Measurements from ENCODE around the gene EPS8.

DNA sequence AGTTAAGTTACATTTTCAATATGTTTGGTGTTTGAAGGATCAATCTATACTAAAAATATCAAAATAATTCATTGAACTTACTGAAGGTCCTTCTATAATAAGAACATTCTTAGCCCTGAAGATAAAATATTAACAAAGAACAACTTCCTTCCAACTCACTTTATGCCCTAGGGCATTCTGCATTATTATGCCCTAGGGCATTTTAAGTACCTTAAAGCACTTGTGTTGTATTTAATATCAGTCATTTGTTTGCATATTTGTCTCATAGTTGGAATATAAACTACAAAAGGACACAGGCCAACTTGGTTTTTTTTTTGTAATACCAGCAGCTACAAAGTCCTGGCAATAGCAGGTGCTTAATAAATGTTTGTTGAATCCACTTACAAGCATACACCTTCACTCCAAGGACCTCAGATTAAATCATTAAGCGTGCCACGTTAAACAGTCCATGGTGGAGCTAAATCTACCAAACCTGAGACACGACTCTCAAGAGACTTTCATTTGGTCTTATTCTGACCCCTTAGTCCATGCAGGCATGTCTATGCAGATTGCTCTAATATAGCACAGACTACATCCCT is 50.7 kb downstream of the EPS8 start:
- TF ChIP-seq EZH2 (optimal IDR thresholded peaks at IDR 0.05; ENCODE audit: low read depth, low read length) = no peak
- TF ChIP-seq, protein P1, sequence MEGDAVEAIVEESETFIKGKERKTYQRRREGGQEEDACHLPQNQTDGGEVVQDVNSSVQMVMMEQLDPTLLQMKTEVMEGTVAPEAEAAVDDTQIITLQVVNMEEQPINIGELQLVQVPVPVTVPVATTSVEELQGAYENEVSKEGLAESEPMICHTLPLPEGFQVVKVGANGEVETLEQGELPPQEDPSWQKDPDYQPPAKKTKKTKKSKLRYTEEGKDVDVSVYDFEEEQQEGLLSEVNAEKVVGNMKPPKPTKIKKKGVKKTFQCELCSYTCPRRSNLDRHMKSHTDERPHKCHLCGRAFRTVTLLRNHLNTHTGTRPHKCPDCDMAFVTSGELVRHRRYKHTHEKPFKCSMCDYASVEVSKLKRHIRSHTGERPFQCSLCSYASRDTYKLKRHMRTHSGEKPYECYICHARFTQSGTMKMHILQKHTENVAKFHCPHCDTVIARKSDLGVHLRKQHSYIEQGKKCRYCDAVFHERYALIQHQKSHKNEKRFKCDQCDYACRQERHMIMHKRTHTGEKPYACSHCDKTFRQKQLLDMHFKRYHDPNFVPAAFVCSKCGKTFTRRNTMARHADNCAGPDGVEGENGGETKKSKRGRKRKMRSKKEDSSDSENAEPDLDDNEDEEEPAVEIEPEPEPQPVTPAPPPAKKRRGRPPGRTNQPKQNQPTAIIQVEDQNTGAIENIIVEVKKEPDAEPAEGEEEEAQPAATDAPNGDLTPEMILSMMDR (IDR thresholded peaks at IDR 0.05; ENCODE audit: low read length) = no peak

Data from MM.1S (cell line).